WTC11 (cell line): Measurements from ENCODE around the gene ASB3. TPM values are rescaled to one million over a fixed set of nuclear protein-coding genes. Genes with fewer than 3 reads are reported as not detected.

ENCODE experiments used
- ATAC-seq: fragments of 200-7000 bp; cut with Tn5 transposase; 2 replicates; pipeline ENCODE4 v1.10.0; 2021; ENCODE audit warnings: mild to moderate bottlenecking, moderate library complexity
- CTCF ChIA-PET: fragments of 300-600 bp; sonication (Branson Sonifier 250); formaldehyde crosslinking; loops from one replicate; lab custom pipeline; 2021; ENCODE audit warnings: antibody characterized with exemption; lab: Charles Lee
- POLR2A ChIA-PET: fragments of 350-600 bp; sonication (Branson Sonifier 250); formaldehyde crosslinking; loops from one replicate; lab custom pipeline; 2021; ENCODE audit warnings: antibody characterized with exemption; lab: Charles Lee
- DNase-seq: peaks from one replicate; pipeline ENCODE4 v3.0.0; 2021; ENCODE audit warnings: low spot score
- H3K27ac Mint-ChIP-seq: 2 replicates; pipeline ENCODE4 v1.8.0; 2021; ENCODE audit warnings: mixed read lengths
- H3K27me3 Mint-ChIP-seq: 2 replicates; pipeline ENCODE4 v1.8.0; 2021; ENCODE audit warnings: low read depth, mild to moderate bottlenecking, moderate library complexity, mixed read lengths
- H3K36me3 Mint-ChIP-seq: 2 replicates; pipeline ENCODE4 v1.8.0; 2021; ENCODE audit warnings: mixed read lengths
- H3K4me1 Mint-ChIP-seq: 2 replicates; pipeline ENCODE4 v1.8.0; 2022; ENCODE audit warnings: mixed read lengths
- H3K4me3 Mint-ChIP-seq: 2 replicates; pipeline ENCODE4 v1.8.0; 2021; ENCODE audit warnings: mild to moderate bottlenecking, moderate library complexity, mixed read lengths
- H3K9me3 Mint-ChIP-seq: 2 replicates; pipeline ENCODE4 v1.8.0; 2021; ENCODE audit warnings: mixed read lengths
- ARID4B ChIP-seq: sonication (generic); formaldehyde crosslinking; IDR thresholded peaks from 2 replicates; pipeline ENCODE4 v1.8.0; 2023; ENCODE audit warnings: missing genetic modification reagents, mild to moderate bottlenecking, borderline replicate concordance
- ATF6 ChIP-seq: sonication (generic); formaldehyde crosslinking; IDR thresholded peaks from 2 replicates; pipeline ENCODE4 v1.8.1; 2023; ENCODE audit warnings: mild to moderate bottlenecking, missing genetic modification reagents
- CREM ChIP-seq: sonication (generic); formaldehyde crosslinking; IDR thresholded peaks from 2 replicates; pipeline ENCODE4 v1.8.1; 2022; ENCODE audit warnings: mild to moderate bottlenecking, missing genetic modification reagents, moderate library complexity
- CTCF ChIP-seq: fragments of 200-600 bp; IDR thresholded peaks from 2 replicates; pipeline ENCODE4 v1.8.0; 2022; ENCODE audit warnings: antibody characterized with exemption
- FOXP4 ChIP-seq: sonication (generic); formaldehyde crosslinking; IDR thresholded peaks from 2 replicates; pipeline ENCODE4 v1.8.0; 2022; ENCODE audit warnings: mild to moderate bottlenecking, missing genetic modification reagents
- HMGXB4 ChIP-seq: sonication (generic); formaldehyde crosslinking; IDR thresholded peaks from 2 replicates; pipeline ENCODE4 v1.8.1; 2023; ENCODE audit warnings: mild to moderate bottlenecking, moderate library complexity, missing genetic modification reagents
- JAZF1 ChIP-seq: fragments of 250-450 bp; sonication (Bioruptor Pico); IDR thresholded peaks from 2 replicates; pipeline ENCODE4 v1.9.0; 2021; ENCODE audit warnings: moderate library complexity, mild to moderate bottlenecking, inconsistent platforms
- STAT6 ChIP-seq: sonication (generic); formaldehyde crosslinking; conservative IDR thresholded peaks from 2 replicates; pipeline ENCODE4 v1.8.1; 2023; ENCODE audit warnings: mild to moderate bottlenecking, low read depth, missing genetic modification reagents, moderate library complexity
- ZNF138 ChIP-seq: sonication (generic); formaldehyde crosslinking; conservative IDR thresholded peaks from 2 replicates; pipeline ENCODE4 v1.8.1; 2022; ENCODE audit warnings: mild to moderate bottlenecking, moderate library complexity, missing genetic modification reagents
- ZNF423 ChIP-seq: fragments of 250-450 bp; sonication (Bioruptor Pico); IDR thresholded peaks from 2 replicates; pipeline ENCODE4 v2.1.2; 2022; ENCODE audit warnings: mild to moderate bottlenecking, moderate library complexity
- ZNF532 ChIP-seq: fragments of 250-450 bp; sonication (Bioruptor Pico); IDR thresholded peaks from 2 replicates; pipeline ENCODE4 v1.9.0; 2021; ENCODE audit warnings: mild to moderate bottlenecking, borderline replicate concordance
- total RNA-seq: library from RNA; stranded (reverse); gene quantifications from 3 replicates; pipeline ENCODE4 v1.2.3, GENCODE V29; 2021

The ASB3 gene
- total RNA-seq, 1 experiment from 2014 or later = 30.2 TPM

- Mint-ChIP-seq H3K27me3 (no peaks in the 10 kb centered on the region), H3K36me3 (peaks cover 11% of the 10 kb centered on the region), H3K27ac (no peak overlapping the region), H3K9me3 (no peaks in the 10 kb centered on the region; the same call in 1 of the 2 replicates), H3K4me1 (peaks cover 23% of the 10 kb centered on the region), H3K4me3 (no peak overlapping the region)
- no peak for TF ChIP-seq CTCF
- TF ChIP-seq CREM (CRISPR knock-in tag) = no peak
- no peak for TF ChIP-seq JAZF1 (CRISPR knock-in tag)
- CTCF ChIA-PET = no interaction called here
- ATAC-seq (no peak), DNase-seq (no peak)
- POLR2A ChIA-PET = interaction anchor here (0.6 kb wide), 2 partner anchors 292 to 408 kb away, joined by 4 to 5 read pairs; no protein-coding TSS in a partner anchor
Measured at GRCh38 chr2:53770264-53770663, 16.5 kb downstream of the ASB3 start.

GRCh38 chr2:53769318-53769945 is 17.3 kb downstream of the ASB3 start:
- Mint-ChIP-seq H3K4me1 (peaks cover 23% of the 10 kb centered on the region), H3K27me3 (no peaks in the 10 kb centered on the region), H3K9me3 (no peaks in the 10 kb centered on the region; the same call in 1 of the 2 replicates), H3K27ac (no peak overlapping the region), H3K36me3 (peaks cover 11% of the 10 kb centered on the region), H3K4me3 (peak overlapping the region; percentile 90; the same call in 1 of the 2 replicates)
- ChIA-PET CTCF (no interaction called here), POLR2A (no interaction called here)
- DNase-seq = no peak
- ATAC-seq = no peak
- no peak for TF ChIP-seq FOXP4 (CRISPR knock-in tag)
- no peak for TF ChIP-seq HMGXB4 (CRISPR knock-in tag)
- TF ChIP-seq STAT6 (CRISPR knock-in tag) = no peak
- TF ChIP-seq ZNF138 (CRISPR knock-in tag) = no peak
- no peak for TF ChIP-seq ZNF423 (CRISPR knock-in tag)
- no peak for TF ChIP-seq ZNF532 (CRISPR knock-in tag)
- TF ChIP-seq ARID4B (CRISPR knock-in tag) = no peak
- no peak for TF ChIP-seq ATF6 (CRISPR knock-in tag)
